ENCODE measurements around the gene DAPK1.

The DAPK1 gene

GRCh38 chr9:87699835-87700234 lies 202.2 kb downstream of the DAPK1 start:
- no peak for DNase-seq

GRCh38 chr9:87701491-87701890 lies 203.8 kb downstream of the DAPK1 start:
- DNase-seq: no peak

- no peak for DNase-seq
Measured at GRCh38 chr9:87701931-87702421, 204.3 kb downstream of the DAPK1 start.

GRCh38 chr9:87702921-87703320 lies 205.3 kb downstream of the DAPK1 start:
- DNase-seq: no peak

- DNase-seq: no peak
Measured at GRCh38 chr9:87703636-87704276, 206.1 kb downstream of the DAPK1 start.

GRCh38 chr9:87704342-87704741 lies 206.7 kb downstream of the DAPK1 start:
- no peak for DNase-seq

GRCh38 chr9:87706066-87706739 lies 208.5 kb downstream of the DAPK1 start:
- DNase-seq: no peak

GRCh38 chr9:87707805-87708506 lies 210.3 kb downstream of the DAPK1 start:
- DNase-seq: peak; percentile 18

- no peak for DNase-seq
Measured at GRCh38 chr9:87708546-87708945, 210.9 kb downstream of the DAPK1 start.

GRCh38 chr9:87708986-87709728 lies 211.5 kb downstream of the DAPK1 start:
- no peak for DNase-seq

- DNase-seq: no peak
Measured at GRCh38 chr9:87710443-87710842, 212.8 kb downstream of the DAPK1 start.

GRCh38 chr9:87711857-87712800 lies 214.5 kb downstream of the DAPK1 start:
- DNase-seq: no peak

- no peak for DNase-seq
Measured at GRCh38 chr9:87712801-87713277, 215.2 kb downstream of the DAPK1 start.

GRCh38 chr9:87713278-87713987 lies 215.8 kb downstream of the DAPK1 start:
- DNase-seq: no peak

- DNase-seq: no peak
Measured at GRCh38 chr9:87713988-87714330, 216.3 kb downstream of the DAPK1 start.

GRCh38 chr9:87714819-87715218 lies 217.2 kb downstream of the DAPK1 start:
- peak; percentile 71 for DNase-seq

- DNase-seq: no peak
Measured at GRCh38 chr9:87716141-87716540, 218.5 kb downstream of the DAPK1 start.

- DNase-seq: no peak
Measured at GRCh38 chr9:87717456-87717855, 219.8 kb downstream of the DAPK1 start.

GRCh38 chr9:87718231-87718630 lies 220.6 kb downstream of the DAPK1 start:
- DNase-seq: no peak

- DNase-seq: no peak
Measured at GRCh38 chr9:87718852-87719612, 221.4 kb downstream of the DAPK1 start.

GRCh38 chr9:87720173-87720572 lies 222.5 kb downstream of the DAPK1 start:
- no peak for DNase-seq

Measured in NCI-H2029 (cell line).